Activated CD4-positive, alpha-beta memory T cell treated with anti-CD3 and anti-CD28 coated beads for 36 hours (primary cell): ENCODE results near the gene DDX21. TPM values are rescaled to one million over a fixed set of nuclear protein-coding genes. Genes with fewer than 3 reads are reported as not detected.
"Not testable (repeated sequence)": the region's sequence is repeated elsewhere in the genome, so short reads cannot be mapped to it uniquely, and the experiment has no call there.

Experiments used
- CTCF ChIA-PET: fragments of 350-600 bp; sonication (Branson Sonifier 250); formaldehyde crosslinking; loops from one replicate; lab custom pipeline; 2021; ENCODE audit warnings: antibody characterized with exemption, inconsistent platforms; lab: Charles Lee
- POLR2A ChIA-PET: fragments of 350-600 bp; sonication (Branson Sonifier 250); formaldehyde crosslinking; loops from one replicate; lab custom pipeline; 2021; ENCODE audit warnings: antibody characterized with exemption; lab: Charles Lee
- DNase-seq: peaks from one replicate; pipeline ENCODE4 v3.0.0-alpha.2; 2020
- H3K27ac Mint-ChIP-seq: one replicate; pipeline ENCODE4 v1.8.0; 2021; ENCODE audit warnings: mixed read lengths
- H3K27me3 Mint-ChIP-seq: one replicate; pipeline ENCODE4 v1.8.0; 2021; ENCODE audit warnings: mixed read lengths
- H3K36me3 Mint-ChIP-seq: one replicate; pipeline ENCODE4 v1.8.0; 2021; ENCODE audit warnings: mixed read lengths
- H3K4me1 Mint-ChIP-seq: one replicate; pipeline ENCODE4 v1.8.0; 2021; ENCODE audit warnings: low read depth, mixed read lengths
- H3K4me3 Mint-ChIP-seq: one replicate; pipeline ENCODE4 v1.8.0; 2021; ENCODE audit warnings: mild to moderate bottlenecking, mixed read lengths
- H3K9me3 Mint-ChIP-seq: one replicate; pipeline ENCODE4 v1.8.0; 2021; ENCODE audit warnings: mixed read lengths
- intact Hi-C: fragments of 100-400 bp; cut with micrococcal nuclease; formaldehyde crosslinking; loops from one replicate; pipeline ENCODE4 v1.15.1; 2023
- total RNA-seq, 2 experiments: library from RNA; stranded (reverse); gene quantifications; one replicate each; pipeline ENCODE4 v1.2.3, GENCODE V29; 2021

Gene DDX21
- total RNA-seq, 2 experiments from 2014 or later, result 156 to 158 TPM

GRCh38 chr10:68955355-68955831 lies 577 bp upstream of the DDX21 start:
- Mint-ChIP-seq H3K4me3 (peak overlapping the region; percentile 97), H3K4me1 (peaks cover 34% of the 10 kb centered on the region), H3K36me3 (peaks cover 39% of the 10 kb centered on the region), H3K9me3 (no peaks in the 10 kb centered on the region), H3K27ac (peak overlapping the region; percentile 99), H3K27me3 (no peaks in the 10 kb centered on the region)
- ChIA-PET POLR2A (interaction anchor here (0.8 to 3.2 kb wide), 15 partner anchors 8 to 260 kb away, joined by 3 to 19 read pairs (median 5); partner anchors contain the start of genes DDX50, KIFBP and SRGN), CTCF (interaction anchor here (0.7 to 2.0 kb wide), 8 partner anchors 11 to 622 kb away, joined by 3 to 15 read pairs (median 4); partner anchors contain the start of gene DDX50)
- DNase-seq, result peak; percentile 49
- intact Hi-C loops, result loop anchor here (5.0 kb wide), 2 partner anchors 267 to 623 kb away; partner anchors contain the start of genes HKDC1, HNRNPH3 and PBLD

DNA sequence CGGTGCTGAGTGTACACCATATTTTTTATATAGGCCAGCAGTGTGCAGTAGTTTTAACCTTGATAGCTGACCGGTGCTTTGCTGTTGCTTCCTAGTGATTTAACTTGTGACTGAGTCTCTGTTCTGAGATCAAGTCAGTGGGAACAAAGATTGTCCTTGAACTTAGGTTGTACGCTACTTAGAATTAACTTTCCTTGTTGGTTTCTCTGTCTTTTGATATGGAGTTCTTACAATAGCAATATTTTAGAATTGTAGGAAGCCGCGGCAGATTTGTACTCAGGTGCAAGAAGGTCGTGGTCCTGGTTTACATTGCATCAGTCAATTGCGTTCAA lies 1.3 kb downstream of the DDX21 start:
- no peaks in the 10 kb centered on the region for H3K27me3 Mint-ChIP-seq
- peaks cover 47% of the 10 kb centered on the region for H3K4me1 Mint-ChIP-seq
- DNase-seq, result no peak
- ChIA-PET CTCF (interaction anchor here (0.7 to 1.4 kb wide), 3 partner anchors 32 to 137 kb away, joined by 3 read pairs; partner anchors contain the start of gene SRGN), POLR2A (interaction anchor here (0.6 to 3.2 kb wide), 11 partner anchors 13 to 625 kb away, joined by 3 to 19 read pairs (median 4); partner anchors contain the start of genes DDX50, HNRNPH3, KIFBP and SRGN)
- no peaks in the 10 kb centered on the region for H3K9me3 Mint-ChIP-seq
- intact Hi-C loops, result loop anchor here (1.0 to 5.0 kb wide), 5 partner anchors 40 to 625 kb away; partner anchors contain the start of genes HKDC1, HNRNPH3 and PBLD
- H3K36me3 Mint-ChIP-seq, result peaks cover 52% of the 10 kb centered on the region
- peak overlapping the region; percentile 97 for H3K4me3 Mint-ChIP-seq
- peak overlapping the region; percentile 99 for H3K27ac Mint-ChIP-seq

DNA sequence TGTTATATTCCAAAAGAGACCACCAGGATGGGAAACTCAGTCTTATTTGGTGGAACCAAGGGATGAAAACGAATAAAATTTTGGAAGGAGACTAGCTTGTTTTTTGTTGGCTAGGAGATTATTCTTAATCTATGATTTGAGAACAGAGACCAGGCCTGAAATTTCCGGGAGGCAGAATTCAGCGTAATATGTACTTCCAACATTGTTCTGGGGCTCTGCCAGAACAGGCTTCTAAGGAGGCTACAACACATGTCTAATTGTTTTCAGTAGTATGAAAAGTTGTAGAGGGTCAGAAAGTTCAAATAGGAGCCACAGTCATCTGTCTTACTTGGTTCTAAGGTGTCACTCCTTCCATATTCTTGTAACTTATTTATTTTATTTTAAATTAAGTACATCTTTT lies 1.7 kb downstream of the DDX21 start:
- Mint-ChIP-seq H3K27ac (peak overlapping the region; percentile 99), H3K27me3 (no peaks in the 10 kb centered on the region)
- CTCF ChIA-PET, result interaction anchor here (0.7 to 1.4 kb wide), 3 partner anchors 32 to 136 kb away, joined by 3 read pairs; partner anchors contain the start of gene SRGN

DNA sequence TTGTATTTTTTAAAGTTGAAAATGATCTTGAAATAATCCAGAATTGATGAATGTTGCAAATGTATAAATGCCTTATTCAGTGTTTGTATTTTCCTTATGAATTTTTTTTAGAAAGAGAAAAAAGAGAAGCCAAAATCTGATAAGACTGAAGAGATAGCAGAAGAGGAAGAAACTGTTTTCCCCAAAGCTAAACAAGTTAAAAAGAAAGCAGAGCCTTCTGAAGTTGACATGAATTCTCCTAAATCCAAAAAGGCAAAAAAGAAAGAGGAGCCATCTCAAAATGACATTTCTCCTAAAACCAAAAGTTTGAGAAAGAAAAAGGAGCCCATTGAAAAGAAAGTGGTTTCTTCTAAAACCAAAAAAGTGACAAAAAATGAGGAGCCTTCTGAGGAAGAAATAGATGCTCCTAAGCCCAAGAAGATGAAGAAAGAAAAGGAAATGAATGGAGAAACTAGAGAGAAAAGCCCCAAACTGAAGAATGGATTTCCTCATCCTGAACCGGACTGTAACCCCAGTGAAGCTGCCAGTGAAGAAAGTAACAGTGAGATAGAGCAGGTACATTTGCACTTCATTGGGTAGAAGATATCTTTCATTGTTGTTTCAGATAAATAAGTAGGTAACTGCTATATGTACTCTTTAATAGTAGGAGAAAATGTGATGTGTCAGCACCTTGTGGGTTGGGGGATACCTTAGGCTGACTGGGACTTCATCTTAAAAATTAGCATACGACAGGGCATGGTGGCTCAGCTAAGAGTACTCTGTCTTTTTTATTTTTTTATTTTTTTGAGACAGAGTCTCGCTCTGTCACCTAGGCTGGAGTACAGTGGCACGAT lies 3.9 kb downstream of the DDX21 start:
- Mint-ChIP-seq H3K27me3 (no peaks in the 10 kb centered on the region), H3K36me3 (peaks cover 65% of the 10 kb centered on the region), H3K4me3 (peak overlapping the region; percentile 22), H3K27ac (peak overlapping the region; percentile 60), H3K4me1 (peaks cover 44% of the 10 kb centered on the region), H3K9me3 (no peaks in the 10 kb centered on the region)
- CTCF ChIA-PET, result no interaction called here
- DNase-seq, result no peak
- POLR2A ChIA-PET, result interaction anchor here (0.9 to 1.4 kb wide), 4 partner anchors 8 to 204 kb away, joined by 3 to 4 read pairs (median 4); partner anchors contain the start of gene DDX50
- intact Hi-C loops, result loop anchor here (5.0 kb wide), 2 partner anchors 262 to 628 kb away; partner anchors contain the start of genes HKDC1, HNRNPH3 and PBLD

More for the DNA sequence above, 1.7 kb downstream of the DDX21 start:
- Mint-ChIP-seq H3K36me3 (peaks cover 55% of the 10 kb centered on the region), H3K4me1 (peaks cover 47% of the 10 kb centered on the region), H3K9me3 (no peaks in the 10 kb centered on the region), H3K4me3 (peak overlapping the region; percentile 97)
- POLR2A ChIA-PET, result interaction anchor here (0.6 to 3.2 kb wide), 5 partner anchors 15 to 232 kb away, joined by 3 to 19 read pairs (median 5); partner anchors contain the start of genes DDX50 and KIFBP
- intact Hi-C loops, result loop anchor here (1.0 to 5.0 kb wide), 5 partner anchors 40 to 625 kb away; partner anchors contain the start of genes HKDC1, HNRNPH3 and PBLD
- no peak for DNase-seq

GRCh38 chr10:68963151-68963550 lies 7.2 kb downstream of the DDX21 start:
- ChIA-PET CTCF (no interaction called here), POLR2A (no interaction called here)
- no peak for DNase-seq
- Mint-ChIP-seq H3K27me3 (no peaks in the 10 kb centered on the region), H3K4me1 (peaks cover 37% of the 10 kb centered on the region), H3K9me3 (no peaks in the 10 kb centered on the region), H3K36me3 (peaks cover 72% of the 10 kb centered on the region), H3K27ac (no peak overlapping the region), H3K4me3 (no peak overlapping the region)
- intact Hi-C loops, result no loop called here

GRCh38 chr10:68973975-68974374 lies 18.0 kb downstream of the DDX21 start:
- Mint-ChIP-seq H3K9me3 (no peaks in the 10 kb centered on the region), H3K27me3 (no peaks in the 10 kb centered on the region), H3K4me3 (no peak overlapping the region), H3K36me3 (peaks cover 64% of the 10 kb centered on the region), H3K4me1 (peaks cover 10% of the 10 kb centered on the region), H3K27ac (no peak overlapping the region)
- POLR2A ChIA-PET, result no interaction called here
- no peak for DNase-seq
- intact Hi-C loops, result no loop called here
- CTCF ChIA-PET, result no interaction called here

DNA sequence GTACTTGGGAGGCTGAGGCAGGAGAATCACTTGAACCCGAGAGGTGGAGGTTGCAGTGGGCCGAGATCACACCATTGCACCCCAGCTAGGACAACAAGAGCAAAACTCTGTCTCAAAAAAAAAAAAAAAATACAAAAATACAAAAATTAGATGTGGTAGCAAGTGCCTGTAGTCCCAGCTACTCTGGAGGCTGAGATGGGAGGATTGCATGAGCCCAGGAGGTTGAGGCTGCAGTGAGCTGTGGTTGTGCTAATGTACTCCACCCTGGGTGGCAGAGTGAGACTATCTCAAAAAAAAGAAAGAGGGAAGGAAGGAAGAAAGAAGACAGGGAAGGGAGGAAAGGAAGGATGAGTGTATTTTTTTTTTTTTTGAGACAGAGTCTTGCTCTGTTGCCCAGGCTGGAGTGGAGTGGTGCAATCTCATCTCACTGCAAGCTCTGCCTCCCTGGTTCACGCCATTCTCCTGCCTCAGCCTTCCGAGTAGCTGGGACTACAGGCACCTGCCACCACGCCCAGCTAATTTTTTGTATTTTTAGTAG lies 20.0 kb downstream of the DDX21 start:
- DNase-seq, H3K9me3 Mint-ChIP-seq, H3K4me3 Mint-ChIP-seq, intact Hi-C loops, H3K4me1 Mint-ChIP-seq, H3K27me3 Mint-ChIP-seq: not testable (repeated sequence)
- Mint-ChIP-seq H3K36me3 (peaks cover 60% of the 10 kb centered on the region), H3K27ac (peak overlapping the region; percentile 13)
- ChIA-PET POLR2A (interaction anchor here (0.7 kb wide), 1 partner anchor 19 kb away, joined by 6 read pairs; no protein-coding TSS in a partner anchor), CTCF (interaction anchor here (1.1 kb wide), 1 partner anchor 12 kb away, joined by 3 read pairs; the partner anchor contains the start of gene KIFBP)

DNA sequence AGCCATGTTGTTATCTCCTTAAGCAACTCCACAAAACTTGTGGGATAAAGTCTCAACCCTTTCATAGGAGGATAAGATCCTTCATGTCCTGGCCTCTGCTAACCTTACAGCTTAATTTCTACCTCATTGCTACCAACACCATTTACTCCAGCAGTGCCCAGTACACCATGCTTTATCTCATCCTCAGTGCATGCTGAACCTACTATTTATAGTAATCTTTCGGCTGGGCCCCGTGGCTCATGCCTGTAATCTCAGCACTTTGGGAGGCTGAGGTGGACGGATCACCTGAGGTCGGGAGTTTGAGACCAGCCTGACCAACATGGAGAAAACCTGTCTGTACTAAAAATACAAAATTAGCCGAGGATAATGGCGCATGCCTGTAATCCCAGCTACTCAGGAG lies 23.8 kb downstream of the DDX21 start:
- H3K4me3 Mint-ChIP-seq, H3K9me3 Mint-ChIP-seq, H3K27ac Mint-ChIP-seq, intact Hi-C loops, H3K4me1 Mint-ChIP-seq, H3K27me3 Mint-ChIP-seq, DNase-seq: not testable (repeated sequence)
- POLR2A ChIA-PET, result interaction anchor here (2.0 kb wide), 1 partner anchor 21 kb away, joined by 5 read pairs; no protein-coding TSS in a partner anchor
- CTCF ChIA-PET, result interaction anchor here (1.6 to 1.7 kb wide), 2 partner anchors 9 to 114 kb away, joined by 4 read pairs; no protein-coding TSS in a partner anchor
- H3K36me3 Mint-ChIP-seq, result peaks cover 59% of the 10 kb centered on the region

- no peaks in the 10 kb centered on the region for H3K27me3 Mint-ChIP-seq
- H3K36me3 Mint-ChIP-seq, result peaks cover 56% of the 10 kb centered on the region
- POLR2A ChIA-PET, result interaction anchor here (0.6 to 2.0 kb wide), 3 partner anchors 10 to 221 kb away, joined by 3 to 5 read pairs (median 3); no protein-coding TSS in a partner anchor
- CTCF ChIA-PET, result interaction anchor here (0.6 to 1.6 kb wide), 4 partner anchors 11 to 528 kb away, joined by 3 to 4 read pairs (median 4); no protein-coding TSS in a partner anchor
- intact Hi-C loops, result no loop called here
- H3K4me3 Mint-ChIP-seq, result no peak overlapping the region
- peaks cover 6% of the 10 kb centered on the region for H3K4me1 Mint-ChIP-seq
- H3K9me3 Mint-ChIP-seq, result no peaks in the 10 kb centered on the region
- no peak for DNase-seq
- H3K27ac Mint-ChIP-seq, result no peak overlapping the region
These were observed 25.1 kb downstream of the DDX21 start for GRCh38 chr10:68981074-68981473.

GRCh38 chr10:68982389-68982788 lies 26.4 kb downstream of the DDX21 start:
- ChIA-PET CTCF (no interaction called here), POLR2A (no interaction called here)
- Mint-ChIP-seq H3K4me3 (no peak overlapping the region), H3K4me1 (peaks cover 11% of the 10 kb centered on the region), H3K27ac (no peak overlapping the region), H3K27me3 (no peaks in the 10 kb centered on the region), H3K36me3 (peaks cover 49% of the 10 kb centered on the region), H3K9me3 (no peaks in the 10 kb centered on the region)
- no peak for DNase-seq
- intact Hi-C loops, result no loop called here

- peak overlapping the region; percentile 92 for H3K4me3 Mint-ChIP-seq
- POLR2A ChIA-PET, result interaction anchor here (0.6 to 3.4 kb wide), 3 partner anchors 10 to 31 kb away, joined by 3 to 19 read pairs (median 10); partner anchors contain the start of gene DDX21
- H3K27ac Mint-ChIP-seq, result no peak overlapping the region
- CTCF ChIA-PET, result interaction anchor here (0.9 to 3.7 kb wide), 7 partner anchors 9 to 106 kb away, joined by 3 to 26 read pairs (median 3); partner anchors contain the start of gene DDX21
- no peak for DNase-seq
- H3K36me3 Mint-ChIP-seq, result peaks cover 26% of the 10 kb centered on the region
- no peaks in the 10 kb centered on the region for H3K27me3 Mint-ChIP-seq
- peaks cover 41% of the 10 kb centered on the region for H3K4me1 Mint-ChIP-seq
- intact Hi-C loops, result loop anchor here (1.0 kb wide), 3 partner anchors 10 to 103 kb away; partner anchors contain the start of gene DDX21
- H3K9me3 Mint-ChIP-seq, result no peaks in the 10 kb centered on the region
These were observed 31.6 kb downstream of the DDX21 start for GRCh38 chr10:68987611-68988010.
